ENCODE measurements around the gene ICAM2.
"Not testable (repeated sequence)": the region's sequence is repeated elsewhere in the genome, so short reads cannot be mapped to it uniquely, and the experiment has no call there.

Gene ICAM2

DNA sequence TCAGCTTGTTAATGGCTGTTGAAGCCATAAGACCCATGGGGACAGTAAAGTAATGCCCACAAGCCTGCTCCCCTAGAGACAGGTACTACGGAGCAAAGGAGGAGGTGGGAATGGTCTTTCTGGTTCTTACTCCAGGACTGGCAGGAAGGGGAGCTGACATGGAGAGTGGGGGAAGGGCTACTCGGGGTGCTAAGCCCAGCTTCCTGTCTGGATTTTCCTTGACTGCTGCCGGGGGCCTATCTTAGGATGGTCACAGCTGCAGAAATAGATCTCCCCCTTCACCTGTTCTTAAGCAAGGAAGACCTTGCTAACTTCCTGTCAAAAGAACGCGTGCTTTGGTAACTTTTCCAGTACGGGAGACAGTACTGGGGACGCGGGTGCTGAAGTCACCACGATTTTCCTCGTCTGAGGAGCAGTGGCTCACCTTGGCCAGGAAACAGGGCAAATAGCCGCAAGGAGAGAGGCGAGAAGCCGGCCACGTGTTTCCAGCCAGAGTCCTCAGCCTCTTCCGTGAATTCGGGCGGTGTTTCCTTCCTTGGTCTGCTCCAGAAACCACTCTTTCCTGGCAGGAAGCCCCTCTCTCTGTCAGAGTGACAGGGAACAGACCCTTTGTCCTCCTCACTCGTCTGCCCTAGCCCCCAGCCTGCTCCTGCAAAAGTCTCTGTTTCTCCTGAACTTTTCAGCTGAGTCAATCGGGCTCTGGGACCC is 22.9 kb downstream of the ICAM2 start:
- DNase-seq (ENCODE audit: low read depth in 3 of 3): no peak

- no peak for DNase-seq (ENCODE audit: low read depth in 3 of 3)
Observed at GRCh38 chr17:63996430-63997182, 23.8 kb downstream of the ICAM2 start.

DNA sequence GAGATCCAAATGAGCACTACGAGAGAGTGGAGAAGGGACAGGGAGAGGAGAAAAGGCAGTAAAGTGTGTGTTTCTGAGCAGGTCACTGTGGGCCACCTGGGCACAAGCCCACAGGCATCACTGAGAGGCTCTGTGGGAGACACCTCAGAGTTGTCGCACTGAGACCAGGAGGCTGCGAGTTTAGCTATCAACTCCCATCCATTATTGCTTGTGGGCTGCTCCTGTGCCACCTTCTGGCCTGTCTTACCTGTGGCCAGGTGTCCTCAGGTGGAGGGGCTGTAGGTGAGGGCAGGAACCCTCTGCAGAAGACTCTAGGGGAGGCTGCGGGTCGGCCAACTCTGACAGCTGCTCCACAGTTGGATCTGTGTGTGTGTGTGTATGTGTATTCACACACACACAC is 24.8 kb downstream of the ICAM2 start:
- DNase-seq (ENCODE audit: low read depth in 3 of 3): no peak

DNA sequence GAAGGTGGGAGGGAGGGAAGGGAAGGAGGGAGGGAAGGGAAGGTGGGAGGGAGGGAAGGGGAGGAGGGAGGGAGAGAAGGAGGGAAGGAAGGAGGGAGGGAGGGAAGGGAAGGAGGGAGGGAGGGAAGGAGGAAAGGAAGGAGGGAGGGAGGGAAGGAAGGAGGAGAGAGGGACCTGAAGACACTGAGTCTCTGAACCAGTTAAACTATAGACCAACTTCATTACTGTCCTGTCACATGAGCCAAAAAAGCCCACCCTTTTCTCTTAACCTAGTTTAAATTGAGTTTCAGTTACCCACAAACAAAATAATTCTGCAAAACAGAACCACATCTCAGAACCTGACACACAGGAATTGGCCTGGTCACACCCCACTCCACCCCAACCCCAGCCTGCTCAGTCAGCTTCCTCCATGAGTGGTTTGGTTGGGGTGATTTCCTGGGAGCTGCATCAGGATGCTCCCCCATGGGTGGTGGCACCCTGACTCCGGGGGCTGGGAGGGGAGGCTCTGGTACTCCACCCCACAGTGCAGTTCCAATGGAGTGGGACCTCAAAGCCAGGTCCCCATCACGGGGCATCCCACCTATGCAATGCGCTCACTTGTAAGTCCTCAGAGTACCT is 27.0 kb downstream of the ICAM2 start:
- DNase-seq (ENCODE audit: low read depth in 3 of 3): no peak

GRCh38 chr17:63991611-63992010 is 28.8 kb downstream of the ICAM2 start:
- DNase-seq (ENCODE audit: low read depth in 3 of 3): no peak

GRCh38 chr17:63989622-63990345 is 30.6 kb downstream of the ICAM2 start:
- no peak for DNase-seq (ENCODE audit: low read depth in 3 of 3)

- no peak for DNase-seq (ENCODE audit: low read depth in 3 of 3)
Observed at GRCh38 chr17:63988741-63989621, 31.5 kb downstream of the ICAM2 start.

- DNase-seq (ENCODE audit: low read depth in 3 of 3): no peak
Observed at GRCh38 chr17:63988127-63988478, 32.3 kb downstream of the ICAM2 start.

- no peak for DNase-seq (ENCODE audit: low read depth in 3 of 3)
Observed at GRCh38 chr17:63987221-63988126, 33.0 kb downstream of the ICAM2 start.

DNA sequence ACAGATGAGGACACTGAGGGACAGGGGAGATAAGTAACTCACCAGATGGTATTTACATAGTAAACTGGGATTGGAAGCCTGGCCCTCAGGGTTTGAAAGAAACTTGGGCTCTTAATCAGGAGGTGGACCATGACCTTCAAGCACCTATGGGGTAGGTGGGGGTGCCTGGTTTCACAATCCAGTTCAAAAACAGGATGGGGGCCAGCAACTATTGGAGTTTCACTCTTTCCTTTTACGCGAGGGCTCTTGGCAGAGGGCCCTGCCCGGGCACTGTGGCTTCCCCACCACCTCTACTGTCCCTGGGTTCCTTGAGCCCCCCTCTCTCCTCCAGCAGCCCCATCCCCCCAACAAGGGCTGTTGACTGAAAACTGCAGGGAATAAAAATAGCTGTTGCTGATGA is 33.6 kb downstream of the ICAM2 start:
- DNase-seq (ENCODE audit: low read depth in 3 of 3): no peak

DNA sequence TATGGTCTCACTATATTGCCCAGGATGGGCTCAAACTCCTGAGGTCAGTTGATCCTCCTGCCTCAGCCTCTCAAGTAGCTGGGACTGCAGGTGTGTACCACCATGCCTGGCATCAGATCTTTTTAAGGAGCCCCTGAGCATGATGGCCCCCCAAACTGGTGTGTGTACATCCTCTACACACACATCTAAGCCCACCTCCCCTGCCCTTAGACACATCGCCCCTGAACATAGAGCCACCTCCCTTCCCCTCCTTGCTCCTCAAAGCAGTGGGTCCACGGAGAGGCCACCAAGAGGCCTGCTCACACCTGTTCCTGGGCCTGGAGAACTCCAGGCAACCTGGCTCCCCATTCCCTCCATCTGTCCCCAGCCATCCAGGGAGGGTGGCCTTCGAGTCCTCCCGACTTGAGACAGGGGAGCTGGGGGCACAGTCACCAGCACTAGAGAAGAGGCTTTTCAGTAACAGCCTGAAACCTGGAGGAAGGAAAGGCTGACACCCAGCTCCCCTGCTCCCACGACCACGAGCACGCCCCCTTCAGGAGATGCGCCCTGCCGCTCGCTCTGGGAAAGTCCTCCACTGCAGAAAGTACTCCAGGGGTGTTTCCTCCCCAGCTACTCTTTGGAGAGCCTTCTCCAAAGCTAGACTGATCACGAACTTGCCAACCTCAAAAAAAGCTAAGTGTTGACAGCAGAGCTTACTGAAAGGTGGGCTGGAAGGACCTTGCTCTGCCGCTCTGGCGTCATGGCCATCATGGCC is 34.9 kb downstream of the ICAM2 start:
- no peak for DNase-seq (ENCODE audit: low read depth in 3 of 3)

DNA sequence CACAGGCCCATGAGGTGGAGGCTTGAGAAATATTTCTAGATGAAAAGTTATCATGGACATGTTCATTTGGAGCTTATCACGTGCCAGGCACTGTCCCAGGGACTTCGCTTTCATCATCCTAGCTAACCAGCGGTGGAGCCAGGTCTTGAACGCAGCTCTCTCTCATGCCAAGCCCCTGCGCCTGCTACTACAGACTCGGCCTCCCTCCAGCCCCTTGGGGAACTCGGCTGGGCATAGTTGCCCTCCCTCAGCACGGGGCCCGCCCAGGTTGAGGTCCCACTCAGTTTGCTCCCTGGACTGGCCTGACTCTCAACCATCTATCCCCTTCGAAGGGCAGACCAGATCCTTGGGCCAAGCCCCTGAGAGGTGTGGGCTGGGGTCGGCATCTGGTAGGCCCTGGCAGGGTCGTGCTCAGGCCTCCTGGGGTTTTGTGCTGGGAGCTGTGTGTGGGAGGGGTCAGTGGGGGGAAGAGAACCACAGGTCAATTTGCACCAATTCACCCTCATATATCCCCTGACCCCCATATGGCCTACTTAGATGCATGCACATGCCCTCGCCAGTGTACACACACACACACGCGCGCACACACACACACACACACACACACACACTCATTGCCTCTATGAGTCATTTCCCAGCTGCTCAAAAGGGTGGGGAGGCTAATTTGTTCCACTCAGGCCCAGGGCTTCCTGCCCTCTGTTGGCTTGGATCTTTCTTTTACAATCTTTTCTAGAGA is 35.6 kb downstream of the ICAM2 start:
- peak in 2 of 3 experiments; percentile 22 to 49 for DNase-seq (ENCODE audit: low read depth in 3 of 3)

GRCh38 chr17:63984236-63984635 is 36.2 kb downstream of the ICAM2 start:
- DNase-seq (ENCODE audit: low read depth in 3 of 3): no peak

GRCh38 chr17:63983320-63983719 is 37.1 kb downstream of the ICAM2 start:
- no peak for DNase-seq (ENCODE audit: low read depth in 3 of 3)

- not testable (repeated sequence) for DNase-seq (ENCODE audit: low read depth in 3 of 3)
Observed at GRCh38 chr17:63982641-63983040, 37.8 kb downstream of the ICAM2 start.

GRCh38 chr17:63978272-63979200 is 41.9 kb downstream of the ICAM2 start:
- DNase-seq (ENCODE audit: low read depth in 3 of 3): no peak

DNA sequence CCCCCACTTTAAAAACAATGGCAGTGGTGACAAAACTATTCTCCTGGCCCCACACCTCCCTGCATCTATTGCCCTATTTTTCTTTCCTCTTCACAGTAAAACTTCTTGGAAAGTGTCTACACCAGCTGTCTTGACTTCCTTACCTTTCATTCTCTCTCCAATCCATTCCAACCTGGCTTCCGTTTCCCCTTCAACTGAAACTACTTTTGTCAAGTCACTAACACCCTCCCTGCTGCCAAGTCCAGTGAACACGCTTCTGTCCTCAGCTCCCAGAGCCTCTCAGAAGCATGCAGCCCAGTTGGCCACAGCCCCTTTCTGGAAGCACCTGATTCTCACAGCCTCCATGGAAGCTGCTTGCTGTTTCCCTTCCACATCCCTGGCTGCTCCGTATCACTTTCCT is 43.7 kb downstream of the ICAM2 start:
- DNase-seq (ENCODE audit: low read depth in 3 of 3): no peak

All from stimulated activated CD4-positive, alpha-beta T cell treated with anti-CD3 and anti-CD28 coated beads, TNF-alpha, amount 100 ng/mL, for 4 hours (primary cell).